K562 (cell line): ENCODE results near the gene B3GALT4. TPM values are rescaled to one million over a fixed set of nuclear protein-coding genes. Genes with fewer than 3 reads are reported as not detected.

ENCODE experiments used
- CTCF ChIP-seq, 3 experiments: IDR thresholded peaks in 2 of 3; conservative IDR thresholded peaks in 1 of 3; 2 replicates each; pipeline ENCODE4 v1.5.1; 2011 to 2012; ENCODE audit warnings: low read length in 3 of 3, mild to moderate bottlenecking in 3 of 3, control low read depth in 2 of 3, improper control_type of control experiment in 1 of 3, inconsistent platforms in 1 of 3, low read depth in 1 of 3, mixed read lengths in 1 of 3, moderate library complexity in 1 of 3; ENCODE audit not compliant: insufficient read depth in 2 of 3
- CUX1 ChIP-seq: fragments of 200-800 bp; sonication (Bioruptor generic); IDR thresholded peaks from 2 replicates; pipeline ENCODE4 v1.6.1; 2016; ENCODE audit warnings: missing genetic modification characterization, missing compliant biosample characterization
- EWSR1 ChIP-seq: fragments of 450-650 bp; IDR thresholded peaks from 2 replicates; pipeline ENCODE4 v1.6.1; 2018; ENCODE audit warnings: borderline replicate concordance, mild to moderate bottlenecking, low read depth, moderate library complexity; ENCODE audit not compliant: partially characterized antibody
- FOXK1 ChIP-seq: sonication (generic); formaldehyde crosslinking; IDR thresholded peaks from 2 replicates; pipeline ENCODE4 v1.8.0; 2022; ENCODE audit warnings: missing genetic modification reagents, mild to moderate bottlenecking, borderline replicate concordance
- HDAC8 ChIP-seq: fragments of 450-650 bp; IDR thresholded peaks from 2 replicates; pipeline ENCODE4 v1.6.1; 2016; ENCODE audit warnings: mild to moderate bottlenecking, missing genetic modification characterization, moderate library complexity, missing compliant biosample characterization
- NR2F6 ChIP-seq: fragments of 450-650 bp; formaldehyde crosslinking; IDR thresholded peaks from 2 replicates; pipeline ENCODE4 v1.4.0; 2020; ENCODE audit warnings: mild to moderate bottlenecking
- NR4A1 ChIP-seq, 2 experiments: fragments of 250-450 bp in 1 of 2; fragments of 450-650 bp in 1 of 2; sonication (Bioruptor Pico) in 1 of 2; IDR thresholded peaks; 2 replicates each; pipeline versions ENCODE4 v1.4.0 to v1.6.1; 2016 to 2020; ENCODE audit warnings: mild to moderate bottlenecking in 2 of 2, missing compliant biosample characterization in 1 of 2, missing genetic modification characterization in 1 of 2, moderate library complexity in 1 of 2
- SLC30A9 ChIP-seq: fragments of 250-450 bp; sonication (Bioruptor Pico); IDR thresholded peaks from 2 replicates; pipeline ENCODE4 v1.8.0; 2022; ENCODE audit warnings: mild to moderate bottlenecking, moderate library complexity
- U2AF2 ChIP-seq: fragments of 200-400 bp; formaldehyde crosslinking; optimal IDR thresholded peaks from 2 replicates; pipeline ENCODE3; 2017; ENCODE audit warnings: low read depth, mild to moderate bottlenecking, low read length
- ZNF407 ChIP-seq: fragments of 450-650 bp; IDR thresholded peaks from 2 replicates; pipeline ENCODE4 v1.6.1; 2016; ENCODE audit warnings: low read depth
- polyA plus RNA-seq, 8 experiments: library from polyadenylated mRNA; depleted of rRNA in 4 of 8; stranded (reverse) in 5 of 8; unstranded in 3 of 8; fragments of >200 nt; fragmentation: Nextera tagmentation in 2 of 8; fragmentation: Illumina TruSeq in 1 of 8; extraction: Ambion mirVana in 2 of 8; extraction: Trizol in 1 of 8; gene quantifications; 2 replicates each; pipeline versions ENCODE4 v1.2.1 to v1.2.3, GENCODE V29; 2011 to 2014; ENCODE audit warnings: inconsistent platforms in 1 of 8, missing spikeins in 1 of 8
- total RNA-seq, 7 experiments: library from RNA; depleted of rRNA in 6 of 7; stranded (reverse); fragments of >200 nt in 6 of 7; fragmentation: Illumina TruSeq in 2 of 7; extraction: Trizol in 2 of 7; gene quantifications; 2 replicates each; pipeline versions ENCODE4 v1.2.1 to v1.2.3, GENCODE V29; 2011 to 2021; ENCODE audit warnings: low replicate concordance in 1 of 7

Gene B3GALT4
- total and polyA plus RNA-seq, 9 of the 15 experiments (the other 6 are each of a cell fraction or from before 2014, with no cell fraction given): 0.11 to 1.3 (median 0.53) TPM; not detected in 1

- no peak for TF ChIP-seq SLC30A9
- peak; percentile 34 to 52 (median 48); a peak in 5 of 6 replicates for TF ChIP-seq CTCF (IDR thresholded peaks at IDR 0.05 in 2 of 3, conservative IDR thresholded peaks at IDR 0.05 in 1 of 3; ENCODE audit: insufficient read depth in 2 of 3, low read depth in 1 of 3, low read length in 3 of 3)
- peak; percentile 69; the same call in 1 of the 2 replicates for TF ChIP-seq HDAC8 (tag)
- no peak for TF ChIP-seq NR2F6 (CRISPR knock-in tag)
- TF ChIP-seq CUX1 (CRISPR knock-in tag): no peak
- peak; percentile 74; the same call in 1 of the 2 replicates for TF ChIP-seq NR4A1 (CRISPR knock-in tag; IDR thresholded peaks at IDR 0.05)
- TF ChIP-seq NR4A1 (tag; IDR thresholded peaks at IDR 0.05): no peak; the same call in 1 of the 2 replicates
- no peak for TF ChIP-seq EWSR1
- TF ChIP-seq U2AF2: no peak
- TF ChIP-seq FOXK1 (CRISPR knock-in tag): no peak
- 0 out of 2 replicates have a peak, but pooled peaks have one; percentile 35 for TF ChIP-seq ZNF407
These were observed 27.8 kb upstream of the B3GALT4 start (continued) for GRCh38 chr6:33248932-33249731.
